ENCODE measurements around the gene SDK1. TPM values are rescaled to one million over a fixed set of nuclear protein-coding genes. Genes with fewer than 3 reads are reported as not detected.

The SDK1 gene
- total and polyA plus RNA-seq, 2 of the 8 experiments (the other 6 are each of a cell fraction or from before 2014, with no cell fraction given) = 3.3 to 7.2 TPM

- no peak for TF ChIP-seq NRF1 (IDR thresholded peaks at IDR 0.05; ENCODE audit: low read depth, low read length)
- TF ChIP-seq BRCA1 (IDR thresholded peaks at IDR 0.05; ENCODE audit: low read depth, low read length) = no peak
- no peak for TF ChIP-seq KDM5A (IDR thresholded peaks at IDR 0.05; ENCODE audit: low read length)
- no peak for TF ChIP-seq YY1 (IDR thresholded peaks at IDR 0.05; ENCODE audit: low read depth, low read length)
These were observed 909.8 kb downstream of the SDK1 start (continued) for GRCh38 chr7:4210821-4211220.
